HepG2 (cell line): ENCODE data around the gene TPI1. TPM values are rescaled to one million over a fixed set of nuclear protein-coding genes. Genes with fewer than 3 reads are reported as not detected.

Experiments
- ADNP ChIP-seq: sonication (generic); formaldehyde crosslinking; IDR thresholded peaks from 2 replicates; pipeline ENCODE4 v1.4.0; 2020; ENCODE audit warnings: missing genetic modification reagents
- RFXAP ChIP-seq: sonication (generic); formaldehyde crosslinking; IDR thresholded peaks from 2 replicates; pipeline ENCODE4 v1.4.0; 2020; ENCODE audit warnings: missing genetic modification reagents, borderline replicate concordance
- TP53 ChIP-seq: sonication (generic); formaldehyde crosslinking; conservative IDR thresholded peaks from 2 replicates; pipeline ENCODE4 v1.4.0; 2020; ENCODE audit warnings: missing genetic modification reagents
- TSC22D2 ChIP-seq: sonication (generic); formaldehyde crosslinking; IDR thresholded peaks from 2 replicates; pipeline ENCODE4 v1.5.1; 2020; ENCODE audit warnings: missing genetic modification reagents, mild to moderate bottlenecking, borderline replicate concordance
- ZNF329 ChIP-seq: sonication (generic); formaldehyde crosslinking; IDR thresholded peaks from 2 replicates; pipeline ENCODE4 v1.9.0; 2021; ENCODE audit warnings: low read depth, mild to moderate bottlenecking, missing genetic modification reagents
- ZNF430 ChIP-seq: sonication (generic); formaldehyde crosslinking; IDR thresholded peaks from 2 replicates; pipeline ENCODE4 v1.9.0; 2021; ENCODE audit warnings: mild to moderate bottlenecking, missing genetic modification reagents
- ZNF484 ChIP-seq: sonication (generic); formaldehyde crosslinking; IDR thresholded peaks from 2 replicates; pipeline ENCODE4 v1.5.1; 2020; ENCODE audit warnings: mild to moderate bottlenecking, low read depth, missing genetic modification reagents, borderline replicate concordance
- ZNF788 ChIP-seq: sonication (generic); formaldehyde crosslinking; IDR thresholded peaks from 2 replicates; pipeline ENCODE4 v1.5.0; 2020; ENCODE audit warnings: mild to moderate bottlenecking, missing genetic modification reagents, borderline replicate concordance
- polyA plus RNA-seq, 8 experiments: library from polyadenylated mRNA; depleted of rRNA in 3 of 8; stranded (reverse) in 7 of 8; unstranded in 1 of 8; fragments of >200 nt; fragmentation: Illumina TruSeq in 4 of 8; extraction: Trizol in 4 of 8; gene quantifications; 2 replicates each; pipeline versions ENCODE4 v1.2.1 to v1.2.3, GENCODE V29; 2011 to 2016; ENCODE audit warnings: low read depth in 4 of 8, missing spikeins in 1 of 8, mixed read lengths in 1 of 8; ENCODE audit not compliant: insufficient read depth in 1 of 8
- total RNA-seq, 5 experiments: library from RNA; depleted of rRNA; stranded (reverse); fragments of >200 nt; fragmentation: Illumina TruSeq; extraction: Trizol; gene quantifications; 2 replicates each; pipeline ENCODE4 v1.2.3, GENCODE V29; 2016; ENCODE audit warnings: low read depth in 1 of 5
- TF ChIP-seq, protein P1 (sequence below): sonication (generic); formaldehyde crosslinking; IDR thresholded peaks from 2 replicates; pipeline ENCODE4 v1.9.0; 2021; ENCODE audit warnings: missing genetic modification reagents, borderline replicate concordance
- TF ChIP-seq, protein P2 (sequence below), 2 experiments: fragments of 450-650 bp in 1 of 2; sonication (generic) in 1 of 2; formaldehyde crosslinking in 1 of 2; IDR thresholded peaks; 2 replicates each; pipeline versions ENCODE4 v1.6.1 to v1.8.0; 2016 to 2022; ENCODE audit warnings: antibody characterized with exemption in 1 of 2, mild to moderate bottlenecking in 1 of 2, missing genetic modification reagents in 1 of 2
- TF ChIP-seq, protein P3 (sequence below): sonication (generic); formaldehyde crosslinking; conservative IDR thresholded peaks from 2 replicates; pipeline ENCODE4 v1.4.0; 2020; ENCODE audit warnings: missing genetic modification reagents

TPI1 gene
- total and polyA plus RNA-seq, 2 of the 13 experiments (the other 11 are each of a cell fraction or from before 2014, with no cell fraction given): 945 to 2,535 TPM

DNA sequence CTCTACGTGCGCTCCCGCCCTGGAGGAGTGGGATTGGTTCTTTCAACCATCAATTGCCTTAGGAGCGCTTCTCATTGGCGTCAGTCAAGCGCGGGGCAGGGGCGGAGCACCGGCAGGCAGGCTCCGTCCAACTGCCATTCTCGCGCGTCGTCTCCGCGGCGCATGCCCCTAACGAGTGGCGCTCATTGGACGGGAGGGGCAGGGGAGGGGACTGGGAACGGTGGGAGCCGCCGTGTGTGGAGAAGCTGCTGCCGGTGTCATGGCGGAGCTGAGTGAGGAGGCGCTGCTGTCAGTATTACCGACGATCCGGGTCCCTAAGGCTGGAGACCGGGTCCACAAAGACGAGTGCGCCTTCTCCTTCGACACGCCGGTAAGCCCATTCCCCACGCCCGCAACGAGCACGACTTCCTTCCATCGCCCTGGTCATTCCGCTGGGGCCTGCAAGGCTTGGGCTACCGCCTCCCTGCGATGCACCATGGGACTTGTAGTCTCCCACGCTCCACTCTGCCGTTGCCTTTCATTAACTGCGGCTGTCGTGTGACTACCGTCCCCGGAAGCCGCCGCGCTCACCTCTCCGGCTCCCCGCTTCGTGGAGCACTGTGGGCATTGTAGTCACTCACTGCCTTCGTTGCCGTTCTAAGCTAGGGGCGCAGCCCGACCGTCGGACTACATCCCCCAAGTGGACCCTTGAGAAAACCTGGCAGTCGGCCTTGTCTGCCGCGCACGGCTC, 15.2 kb upstream of the TPI1 start, which contains the start of gene USP5 (continued):
- TF ChIP-seq, protein P1, sequence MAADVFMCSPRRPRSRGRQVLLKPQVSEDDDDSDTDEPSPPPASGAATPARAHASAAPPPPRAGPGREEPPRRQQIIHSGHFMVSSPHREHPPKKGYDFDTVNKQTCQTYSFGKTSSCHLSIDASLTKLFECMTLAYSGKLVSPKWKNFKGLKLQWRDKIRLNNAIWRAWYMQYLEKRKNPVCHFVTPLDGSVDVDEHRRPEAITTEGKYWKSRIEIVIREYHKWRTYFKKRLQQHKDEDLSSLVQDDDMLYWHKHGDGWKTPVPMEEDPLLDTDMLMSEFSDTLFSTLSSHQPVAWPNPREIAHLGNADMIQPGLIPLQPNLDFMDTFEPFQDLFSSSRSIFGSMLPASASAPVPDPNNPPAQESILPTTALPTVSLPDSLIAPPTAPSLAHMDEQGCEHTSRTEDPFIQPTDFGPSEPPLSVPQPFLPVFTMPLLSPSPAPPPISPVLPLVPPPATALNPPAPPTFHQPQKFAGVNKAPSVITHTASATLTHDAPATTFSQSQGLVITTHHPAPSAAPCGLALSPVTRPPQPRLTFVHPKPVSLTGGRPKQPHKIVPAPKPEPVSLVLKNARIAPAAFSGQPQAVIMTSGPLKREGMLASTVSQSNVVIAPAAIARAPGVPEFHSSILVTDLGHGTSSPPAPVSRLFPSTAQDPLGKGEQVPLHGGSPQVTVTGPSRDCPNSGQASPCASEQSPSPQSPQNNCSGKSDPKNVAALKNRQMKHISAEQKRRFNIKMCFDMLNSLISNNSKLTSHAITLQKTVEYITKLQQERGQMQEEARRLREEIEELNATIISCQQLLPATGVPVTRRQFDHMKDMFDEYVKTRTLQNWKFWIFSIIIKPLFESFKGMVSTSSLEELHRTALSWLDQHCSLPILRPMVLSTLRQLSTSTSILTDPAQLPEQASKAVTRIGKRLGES (CRISPR knock-in tag): no peak
- TF ChIP-seq, protein P2, sequence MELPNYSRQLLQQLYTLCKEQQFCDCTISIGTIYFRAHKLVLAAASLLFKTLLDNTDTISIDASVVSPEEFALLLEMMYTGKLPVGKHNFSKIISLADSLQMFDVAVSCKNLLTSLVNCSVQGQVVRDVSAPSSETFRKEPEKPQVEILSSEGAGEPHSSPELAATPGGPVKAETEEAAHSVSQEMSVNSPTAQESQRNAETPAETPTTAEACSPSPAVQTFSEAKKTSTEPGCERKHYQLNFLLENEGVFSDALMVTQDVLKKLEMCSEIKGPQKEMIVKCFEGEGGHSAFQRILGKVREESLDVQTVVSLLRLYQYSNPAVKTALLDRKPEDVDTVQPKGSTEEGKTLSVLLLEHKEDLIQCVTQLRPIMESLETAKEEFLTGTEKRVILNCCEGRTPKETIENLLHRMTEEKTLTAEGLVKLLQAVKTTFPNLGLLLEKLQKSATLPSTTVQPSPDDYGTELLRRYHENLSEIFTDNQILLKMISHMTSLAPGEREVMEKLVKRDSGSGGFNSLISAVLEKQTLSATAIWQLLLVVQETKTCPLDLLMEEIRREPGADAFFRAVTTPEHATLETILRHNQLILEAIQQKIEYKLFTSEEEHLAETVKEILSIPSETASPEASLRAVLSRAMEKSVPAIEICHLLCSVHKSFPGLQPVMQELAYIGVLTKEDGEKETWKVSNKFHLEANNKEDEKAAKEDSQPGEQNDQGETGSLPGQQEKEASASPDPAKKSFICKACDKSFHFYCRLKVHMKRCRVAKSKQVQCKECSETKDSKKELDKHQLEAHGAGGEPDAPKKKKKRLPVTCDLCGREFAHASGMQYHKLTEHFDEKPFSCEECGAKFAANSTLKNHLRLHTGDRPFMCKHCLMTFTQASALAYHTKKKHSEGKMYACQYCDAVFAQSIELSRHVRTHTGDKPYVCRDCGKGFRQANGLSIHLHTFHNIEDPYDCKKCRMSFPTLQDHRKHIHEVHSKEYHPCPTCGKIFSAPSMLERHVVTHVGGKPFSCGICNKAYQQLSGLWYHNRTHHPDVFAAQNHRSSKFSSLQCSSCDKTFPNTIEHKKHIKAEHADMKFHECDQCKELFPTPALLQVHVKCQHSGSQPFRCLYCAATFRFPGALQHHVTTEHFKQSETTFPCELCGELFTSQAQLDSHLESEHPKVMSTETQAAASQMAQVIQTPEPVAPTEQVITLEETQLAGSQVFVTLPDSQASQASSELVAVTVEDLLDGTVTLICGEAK (IDR thresholded peaks at IDR 0.05): peak; percentile 74
- TF ChIP-seq, protein P2 (CRISPR knock-in tag; IDR thresholded peaks at IDR 0.05): peak; percentile 89
- TF ChIP-seq ZNF329 (peak; percentile 68; the same call in 1 of the 2 replicates), TP53 (CRISPR knock-in tag) (0 out of 2 replicates have a peak, but pooled peaks have one; percentile 23), ZNF484 (no peak), TSC22D2 (CRISPR knock-in tag) (no peak), ZNF788 (CRISPR knock-in tag) (peak; percentile 70; the same call in 1 of the 2 replicates), ADNP (CRISPR knock-in tag) (no peak), RFXAP (peak; percentile 56; the same call in 1 of the 2 replicates), ZNF430 (CRISPR knock-in tag) (no peak)
- TF ChIP-seq, protein P3, sequence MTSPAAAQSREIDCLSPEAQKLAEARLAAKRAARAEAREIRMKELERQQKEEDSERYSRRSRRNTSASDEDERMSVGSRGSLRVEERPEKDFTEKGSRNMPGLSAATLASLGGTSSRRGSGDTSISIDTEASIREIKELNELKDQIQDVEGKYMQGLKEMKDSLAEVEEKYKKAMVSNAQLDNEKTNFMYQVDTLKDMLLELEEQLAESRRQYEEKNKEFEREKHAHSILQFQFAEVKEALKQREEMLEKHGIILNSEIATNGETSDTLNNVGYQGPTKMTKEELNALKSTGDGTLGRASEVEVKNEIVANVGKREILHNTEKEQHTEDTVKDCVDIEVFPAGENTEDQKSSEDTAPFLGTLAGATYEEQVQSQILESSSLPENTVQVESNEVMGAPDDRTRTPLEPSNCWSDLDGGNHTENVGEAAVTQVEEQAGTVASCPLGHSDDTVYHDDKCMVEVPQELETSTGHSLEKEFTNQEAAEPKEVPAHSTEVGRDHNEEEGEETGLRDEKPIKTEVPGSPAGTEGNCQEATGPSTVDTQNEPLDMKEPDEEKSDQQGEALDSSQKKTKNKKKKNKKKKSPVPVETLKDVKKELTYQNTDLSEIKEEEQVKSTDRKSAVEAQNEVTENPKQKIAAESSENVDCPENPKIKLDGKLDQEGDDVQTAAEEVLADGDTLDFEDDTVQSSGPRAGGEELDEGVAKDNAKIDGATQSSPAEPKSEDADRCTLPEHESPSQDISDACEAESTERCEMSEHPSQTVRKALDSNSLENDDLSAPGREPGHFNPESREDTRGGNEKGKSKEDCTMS (CRISPR knock-in tag): no peak
